Measurements from ENCODE around the gene LTK.

GRCh38 chr15:41521614-41522013, 8.0 kb upstream of the LTK start:
- no peak for TF ChIP-seq POLR2AphosphoS5 (IDR thresholded peaks at IDR 0.05; ENCODE audit: low read depth)
- no peak for TF ChIP-seq CTCF (IDR thresholded peaks at IDR 0.05; ENCODE audit: insufficient read depth, low read length)
- no peak for TF ChIP-seq GABPA (IDR thresholded peaks at IDR 0.05; ENCODE audit: low read depth)
